AG09309 (cell line): ENCODE measurements around the gene IGFBP7.

ENCODE experiments used
- DNase-seq: peaks from one replicate; pipeline ENCODE4 v3.0.0-alpha.2; 2010; ENCODE audit warnings: low read depth
- H3K4me3 ChIP-seq: 2 replicates; pipeline ENCODE4 v1.5.1; 2011; ENCODE audit warnings: mild to moderate bottlenecking, low read depth, low read length, moderate library complexity; ENCODE audit not compliant: control insufficient read depth
- TF ChIP-seq, protein P1 (sequence below): IDR thresholded peaks from 2 replicates; pipeline ENCODE4 v1.5.1; 2011; ENCODE audit warnings: mild to moderate bottlenecking, low read depth, low read length, inconsistent platforms; ENCODE audit not compliant: insufficient read depth, control insufficient read depth; ENCODE audit errors: missing control alignments

Gene IGFBP7

DNA sequence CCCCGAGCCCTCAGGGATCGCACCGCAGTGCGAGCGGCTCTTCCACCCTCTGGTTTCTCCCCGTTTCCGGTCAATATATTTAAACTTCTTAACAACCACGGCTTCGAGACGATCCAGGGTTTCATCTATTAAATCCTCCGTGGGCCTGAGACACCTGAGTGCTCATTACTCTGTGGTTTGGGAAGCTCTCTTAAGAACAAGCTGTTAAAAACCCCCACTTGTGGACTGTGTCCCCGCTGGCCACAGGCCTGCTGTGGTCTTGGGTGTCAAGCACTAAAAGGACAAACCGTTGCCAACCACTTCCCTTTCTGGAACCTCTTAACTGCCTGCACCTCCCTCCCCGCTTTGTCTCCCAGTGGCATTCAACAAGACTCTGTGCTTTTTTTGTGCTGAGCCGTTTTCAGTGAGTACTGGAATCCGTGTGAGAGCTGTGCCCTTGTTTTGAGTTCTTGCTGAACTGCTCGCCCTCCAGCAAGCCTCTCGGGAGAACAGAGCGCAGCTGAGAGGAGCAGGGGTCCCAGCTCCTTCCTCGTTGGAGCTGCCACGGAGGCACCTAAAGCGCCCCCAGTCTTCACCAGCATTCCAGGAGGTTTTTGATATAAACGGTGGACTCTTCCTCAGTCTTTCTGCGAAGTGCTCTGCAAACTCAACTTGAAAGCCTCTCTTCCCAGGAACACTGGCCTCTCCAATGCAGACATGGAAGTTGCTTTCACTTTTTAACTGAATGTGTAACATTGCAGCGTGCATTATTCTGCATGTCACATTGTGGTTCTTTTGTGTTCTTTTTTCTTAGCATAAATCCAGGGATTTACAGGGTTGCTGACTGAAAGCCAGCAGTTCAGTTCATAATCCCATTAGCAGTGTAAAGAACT, 691 bp upstream of the IGFBP7 start:
- TF ChIP-seq, protein P1, sequence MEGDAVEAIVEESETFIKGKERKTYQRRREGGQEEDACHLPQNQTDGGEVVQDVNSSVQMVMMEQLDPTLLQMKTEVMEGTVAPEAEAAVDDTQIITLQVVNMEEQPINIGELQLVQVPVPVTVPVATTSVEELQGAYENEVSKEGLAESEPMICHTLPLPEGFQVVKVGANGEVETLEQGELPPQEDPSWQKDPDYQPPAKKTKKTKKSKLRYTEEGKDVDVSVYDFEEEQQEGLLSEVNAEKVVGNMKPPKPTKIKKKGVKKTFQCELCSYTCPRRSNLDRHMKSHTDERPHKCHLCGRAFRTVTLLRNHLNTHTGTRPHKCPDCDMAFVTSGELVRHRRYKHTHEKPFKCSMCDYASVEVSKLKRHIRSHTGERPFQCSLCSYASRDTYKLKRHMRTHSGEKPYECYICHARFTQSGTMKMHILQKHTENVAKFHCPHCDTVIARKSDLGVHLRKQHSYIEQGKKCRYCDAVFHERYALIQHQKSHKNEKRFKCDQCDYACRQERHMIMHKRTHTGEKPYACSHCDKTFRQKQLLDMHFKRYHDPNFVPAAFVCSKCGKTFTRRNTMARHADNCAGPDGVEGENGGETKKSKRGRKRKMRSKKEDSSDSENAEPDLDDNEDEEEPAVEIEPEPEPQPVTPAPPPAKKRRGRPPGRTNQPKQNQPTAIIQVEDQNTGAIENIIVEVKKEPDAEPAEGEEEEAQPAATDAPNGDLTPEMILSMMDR: no peak
- peak overlapping the region; percentile 30 for H3K4me3 ChIP-seq
- DNase-seq: no peak

DNA sequence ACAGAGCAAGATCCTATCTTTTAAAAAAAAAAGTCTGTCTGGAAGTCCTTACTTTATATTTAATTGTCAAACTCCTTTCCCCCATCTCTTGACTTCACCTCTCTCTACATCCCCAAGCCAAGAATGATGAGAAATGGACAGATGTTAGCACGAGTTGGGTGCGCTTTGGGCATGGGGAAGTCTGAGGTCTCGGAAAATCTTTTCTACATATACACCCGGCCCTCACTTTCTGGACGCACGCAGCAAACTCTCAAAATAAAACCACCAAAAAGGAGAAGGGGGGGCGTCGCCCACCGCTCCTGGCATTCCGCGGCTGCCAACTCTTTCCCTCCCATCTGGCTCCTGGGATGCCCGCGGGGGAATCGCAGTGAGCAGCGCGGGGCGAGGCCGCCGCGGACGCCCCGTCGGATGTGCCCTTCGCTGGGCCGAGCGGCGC, 756 bp downstream of the IGFBP7 start:
- no peak for DNase-seq
- TF ChIP-seq, protein P1: no peak
- peak overlapping the region; percentile 70 for H3K4me3 ChIP-seq

DNA sequence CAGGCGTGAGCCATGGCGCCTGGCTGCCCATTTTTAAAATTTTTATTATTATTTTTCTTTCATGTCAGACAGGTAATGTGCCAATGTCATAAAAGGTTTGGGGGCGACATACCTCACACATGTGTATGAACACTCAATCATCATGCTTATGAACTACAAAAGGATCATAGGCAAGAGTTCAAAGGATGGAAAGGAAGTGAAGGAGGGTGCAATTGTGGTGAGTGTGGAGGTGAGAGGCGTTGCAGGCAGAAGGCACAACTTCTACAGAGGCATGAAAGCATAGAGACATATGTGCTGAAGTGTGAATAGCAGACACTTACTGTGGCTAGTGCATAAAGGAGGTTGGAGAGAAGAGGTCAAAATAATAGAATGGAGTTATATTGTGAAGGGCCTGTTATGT, 4.0 kb downstream of the IGFBP7 start:
- TF ChIP-seq, protein P1: no peak
- DNase-seq: no peak
- H3K4me3 ChIP-seq: no peak overlapping the region

DNA sequence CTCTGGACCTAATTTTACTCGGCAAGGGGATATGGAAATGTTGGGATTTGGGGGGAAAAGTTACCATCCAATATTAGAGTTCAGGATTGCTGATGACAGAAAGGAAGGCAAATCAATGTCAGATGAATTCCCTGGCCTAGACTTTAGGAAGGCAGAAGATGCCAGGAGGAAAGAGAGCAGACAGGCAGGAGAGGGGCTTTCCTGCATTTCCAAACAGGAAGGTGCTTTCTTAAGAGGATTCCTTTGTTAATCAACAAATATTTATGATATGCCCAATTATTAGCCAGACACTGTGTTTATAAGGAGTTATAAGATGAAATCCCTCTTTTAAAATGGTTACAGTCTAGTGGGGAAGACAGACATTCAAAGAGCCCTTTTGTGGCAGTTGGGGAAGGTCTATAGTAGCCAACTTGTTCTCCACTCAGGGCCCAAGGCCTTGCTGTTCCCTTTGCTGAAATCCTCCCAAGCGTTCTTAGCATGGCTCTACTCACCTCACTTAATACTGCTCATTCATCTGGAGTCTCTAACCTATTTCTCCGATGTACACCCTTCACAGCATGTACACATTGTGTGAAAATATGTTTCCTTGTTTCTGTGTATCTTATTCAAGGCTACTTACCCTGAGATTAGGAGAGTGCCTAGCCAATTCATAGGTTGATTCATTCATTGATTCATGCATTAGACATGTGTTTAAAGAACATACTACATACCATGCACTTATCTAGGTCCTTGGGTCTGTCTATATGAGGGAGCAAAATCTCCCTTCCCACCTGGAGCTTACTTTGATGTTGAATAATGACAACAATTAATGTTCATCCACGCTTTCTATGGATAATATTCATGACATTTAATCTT, 5.3 kb downstream of the IGFBP7 start:
- TF ChIP-seq, protein P1: no peak
- no peak overlapping the region for H3K4me3 ChIP-seq
- no peak for DNase-seq

DNA sequence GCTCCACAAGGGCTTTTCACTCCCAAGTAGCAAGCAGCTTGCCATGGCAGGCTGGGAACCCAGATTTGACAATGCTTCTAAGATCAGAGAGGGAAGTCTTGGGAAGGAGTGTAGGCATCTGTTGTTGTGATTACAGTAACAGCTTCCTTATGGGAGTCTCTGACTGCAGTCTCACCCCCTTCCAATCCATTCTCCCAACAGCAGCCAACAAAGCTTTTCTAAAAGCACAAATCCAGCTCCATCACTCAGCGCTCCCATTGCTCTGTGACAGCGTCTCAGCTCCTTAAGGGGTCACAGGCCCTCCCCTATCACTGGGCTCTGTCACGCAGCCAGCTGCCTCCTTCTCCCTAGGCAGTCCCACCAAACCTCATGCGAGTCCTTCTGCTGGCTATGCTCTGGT, 7.1 kb downstream of the IGFBP7 start:
- DNase-seq: no peak
- H3K4me3 ChIP-seq: no peak overlapping the region
- TF ChIP-seq, protein P1: no peak

DNA sequence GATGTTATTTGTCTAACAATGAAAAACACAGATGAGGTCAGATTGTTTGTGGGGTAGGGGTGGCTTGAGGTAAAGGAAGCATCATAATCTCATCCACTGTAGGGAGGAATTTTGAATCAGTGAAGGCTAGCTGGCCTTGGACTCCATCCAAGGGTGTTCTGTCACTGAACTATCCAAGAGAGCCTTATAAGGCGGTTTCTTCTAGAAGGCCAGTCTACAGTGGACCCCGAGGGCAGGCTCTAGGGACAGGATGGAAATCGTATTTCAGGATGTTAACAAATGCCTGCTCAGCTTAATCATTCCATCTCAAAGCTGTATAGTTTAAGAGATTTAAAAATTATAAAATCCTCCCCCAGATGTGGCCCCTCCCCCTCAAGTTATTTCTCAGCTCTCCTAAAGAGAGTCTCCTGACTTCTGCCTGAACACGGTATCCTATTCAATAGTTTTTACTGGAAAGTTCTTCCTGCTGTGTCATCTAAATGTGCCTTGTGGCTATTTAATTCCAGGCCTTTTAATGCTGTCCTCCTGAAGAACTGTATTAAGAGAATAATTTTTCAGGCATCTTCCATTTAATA, 8.0 kb downstream of the IGFBP7 start:
- TF ChIP-seq, protein P1: no peak
- no peak overlapping the region for H3K4me3 ChIP-seq
- DNase-seq: no peak
